Measurements from ENCODE around the gene FOXP4. TPM values are rescaled to one million over a fixed set of nuclear protein-coding genes. Genes with fewer than 3 reads are reported as not detected.

Gene FOXP4
- total RNA-seq, 1 donor from 2014 or later, result 19.5 TPM

GRCh38 chr6:41600499-41601247 is 54.5 kb downstream of the FOXP4 start:
- no peak for DNase-seq (ENCODE audit: low spot score in 2 of 2)
- no peak overlapping the region for H3K27ac ChIP-seq
- H3K27me3 ChIP-seq, result no peaks in the 10 kb centered on the region
- no peaks in the 10 kb centered on the region for H3K9me3 ChIP-seq
- peaks cover 25 to 48% of the 10 kb centered on the region in 2 donors for H3K36me3 ChIP-seq
- no peak overlapping the region for H3K4me3 ChIP-seq
- intact Hi-C loops (cut with DNase I), result no loop called here
- TF ChIP-seq CTCF (IDR thresholded peaks at IDR 0.05), result no peak
- H3K4me1 ChIP-seq, result peaks cover 0 to 3% of the 10 kb centered on the region in 2 donors

- Histone ChIP-seq H3K9me3 (no peaks in the 10 kb centered on the region), H3K36me3 (peaks cover 22 to 43% of the 10 kb centered on the region in 2 donors), H3K4me3 (no peak overlapping the region), H3K4me1 (peaks cover 0 to 3% of the 10 kb centered on the region in 2 donors), H3K27me3 (no peaks in the 10 kb centered on the region), H3K27ac (no peak overlapping the region)
- no peak for TF ChIP-seq CTCF (IDR thresholded peaks at IDR 0.05)
- DNase-seq (ENCODE audit: low spot score in 2 of 2), result no peak
- intact Hi-C loops (cut with DNase I), result no loop called here
Observed at GRCh38 chr6:41601248-41601549, 55.0 kb downstream of the FOXP4 start.

- Histone ChIP-seq H3K27me3 (no peaks in the 10 kb centered on the region), H3K27ac (no peak overlapping the region), H3K9me3 (no peaks in the 10 kb centered on the region), H3K4me1 (peaks cover 0 to 3% of the 10 kb centered on the region in 2 donors), H3K36me3 (peaks cover 13 to 31% of the 10 kb centered on the region in 2 donors), H3K4me3 (no peak overlapping the region)
- no peak for TF ChIP-seq CTCF (IDR thresholded peaks at IDR 0.05)
- intact Hi-C loops (cut with DNase I), result loop anchor here (2.0 kb wide), 1 partner anchor 184 kb away; the partner anchor contains the start of gene TOMM6
- DNase-seq (ENCODE audit: low spot score in 2 of 2), result no peak
Observed at GRCh38 chr6:41602422-41602743, 56.2 kb downstream of the FOXP4 start.

GRCh38 chr6:41602864-41603608 is 56.9 kb downstream of the FOXP4 start:
- TF ChIP-seq CTCF (IDR thresholded peaks at IDR 0.05), result peak; percentile 75 to 92 (median 90)
- Histone ChIP-seq H3K27me3 (no peaks in the 10 kb centered on the region), H3K4me3 (peak overlapping the region; percentile 23 to 27), H3K27ac (no peak overlapping the region), H3K4me1 (peaks cover 0 to 3% of the 10 kb centered on the region in 2 donors), H3K36me3 (peaks cover 9 to 27% of the 10 kb centered on the region in 2 donors), H3K9me3 (no peaks in the 10 kb centered on the region)
- intact Hi-C loops (cut with DNase I), result loop anchor here (1.0 to 2.0 kb wide), 2 partner anchors 80 to 184 kb away; partner anchors contain the start of gene TOMM6
- peak in 1 of 2 donors; percentile 84 for DNase-seq (ENCODE audit: low spot score in 2 of 2)

- intact Hi-C loops (cut with DNase I), result no loop called here
- no peak for DNase-seq (ENCODE audit: low spot score in 2 of 2)
Observed at GRCh38 chr6:41604006-41604405, 57.8 kb downstream of the FOXP4 start.

More at GRCh38 chr6:41604006-41604405, 57.8 kb downstream of the FOXP4 start:
- H3K4me3 ChIP-seq, result no peak overlapping the region
- H3K27ac ChIP-seq, result no peak overlapping the region
- no peaks in the 10 kb centered on the region for H3K9me3 ChIP-seq
- H3K36me3 ChIP-seq, result peaks cover 0 to 18% of the 10 kb centered on the region in 2 donors
- peaks cover 0 to 3% of the 10 kb centered on the region in 2 donors for H3K4me1 ChIP-seq
- TF ChIP-seq CTCF (IDR thresholded peaks at IDR 0.05), result no peak
- H3K27me3 ChIP-seq, result no peaks in the 10 kb centered on the region

Measured in ascending aorta (tissue), 2 donors.